Thyroid gland (tissue), 4 donors: Measurements from ENCODE around the gene KCNMA1. TPM values are rescaled to one million over a fixed set of nuclear protein-coding genes. Genes with fewer than 3 reads are reported as not detected.

Source experiments
- DNase-seq, 2 donors: peaks; one replicate each; pipeline ENCODE4 v3.0.0-alpha.2; 2019
- H3K27ac ChIP-seq, 3 donors: fragments of 200-600 bp; sonication (generic); 1 replicate in 2 of 3; 2 replicates in 1 of 3; pipeline ENCODE4 v1.5.1; 2016 to 2019; ENCODE audit warnings: mild to moderate bottlenecking in 1 of 3, moderate library complexity in 1 of 3
- H3K27me3 ChIP-seq: fragments of 200-600 bp; sonication (generic); one replicate; pipeline ENCODE4 v1.5.1; 2019
- H3K36me3 ChIP-seq, 2 donors: fragments of 200-600 bp; sonication (generic); one replicate each; pipeline ENCODE4 v1.5.1; 2016 to 2019
- H3K4me1 ChIP-seq, 2 donors: fragments of 200-600 bp; sonication (generic); one replicate each; pipeline ENCODE4 v1.5.1; 2017 to 2019
- H3K4me3 ChIP-seq, 3 donors: fragments of 200-600 bp; sonication (generic); replicated peaks in 1 of 3; 1 replicate in 2 of 3; 2 replicates in 1 of 3; pipeline ENCODE4 v1.5.1; 2016; ENCODE audit warnings: mild to moderate bottlenecking in 1 of 3
- H3K9me3 ChIP-seq: fragments of 200-600 bp; sonication (generic); one replicate; pipeline ENCODE4 v1.5.1; 2017
- CTCF ChIP-seq, 6 experiments: fragments of 200-600 bp in 3 of 6; fragments of 450-650 bp in 3 of 6; sonication (generic) in 3 of 6; IDR thresholded peaks; one replicate each; pipeline ENCODE4 v1.5.1; 2016 to 2019; ENCODE audit warnings: antibody characterized with exemption in 6 of 6, mild to moderate bottlenecking in 2 of 6, inconsistent platforms in 1 of 6, moderate library complexity in 1 of 6
- POLR2A ChIP-seq, 2 donors: fragments of 450-650 bp; IDR thresholded peaks; one replicate each; pipeline ENCODE4 v1.6.1; 2017; ENCODE audit warnings: antibody characterized with exemption in 2 of 2, mild to moderate bottlenecking in 2 of 2, moderate library complexity in 1 of 2
- WGBS, 2 donors: methylation state at CpG; one replicate each; pipeline ENCODE4 v1.1.5; 2017; 5-methylcytosine and 5-hydroxymethylcytosine counted together
- intact Hi-C: fragments of 100-400 bp; cut with DNase I; formaldehyde crosslinking; loops from one replicate; pipeline ENCODE4 v1.15.1; 2023
- total RNA-seq, 4 donors: library from RNA; depleted of rRNA; stranded (reverse); fragments of >200 nt; gene quantifications; one replicate each; pipeline ENCODE4 v1.2.3, GENCODE V29; 2016

The KCNMA1 gene
- total RNA-seq, 4 donors from 2014 or later: 2.5 to 5.1 (median 3.6) TPM

DNA sequence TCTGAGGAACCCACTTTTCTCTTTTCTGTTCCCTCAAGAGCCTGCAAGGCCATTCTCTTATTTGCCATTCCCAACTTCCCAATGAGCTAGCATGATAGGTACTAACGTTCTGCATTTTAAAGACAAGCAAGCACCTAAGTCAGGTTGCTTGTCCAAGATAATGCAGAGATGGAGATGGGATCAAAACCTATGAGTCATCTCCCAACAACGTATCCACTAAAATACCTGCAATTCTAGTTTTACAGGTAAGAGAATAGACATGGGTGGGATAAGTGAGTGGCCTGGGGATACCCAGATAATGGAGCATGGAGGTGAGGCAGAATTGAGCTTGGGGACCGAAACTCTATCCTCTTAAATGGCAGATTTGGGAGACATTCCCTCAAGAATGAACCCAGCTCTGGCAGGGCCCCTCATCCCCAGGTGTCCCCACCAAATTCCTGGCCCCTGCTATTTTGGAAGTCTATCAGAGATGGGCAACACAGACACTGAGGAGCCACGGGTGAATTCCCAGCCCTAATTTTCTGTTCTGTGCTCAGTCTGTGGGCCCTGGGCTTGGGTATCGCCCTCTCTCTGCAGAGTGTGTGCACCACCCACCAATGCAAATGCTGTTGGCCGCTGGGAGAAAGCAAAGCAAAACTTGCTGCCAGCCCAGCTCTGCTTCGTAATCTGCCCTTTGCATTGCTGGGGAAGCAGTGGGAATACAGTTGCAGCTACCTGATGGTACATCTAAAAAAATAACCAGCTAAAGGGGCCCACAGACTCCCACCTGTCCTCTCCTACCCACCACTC, 98.3 kb downstream of the KCNMA1 start:
- H3K36me3 ChIP-seq: no peaks in the 10 kb centered on the region
- TF ChIP-seq POLR2A (IDR thresholded peaks at IDR 0.05): no peak
- TF ChIP-seq CTCF (IDR thresholded peaks at IDR 0.05): no peak
- no peak overlapping the region for H3K4me3 ChIP-seq
- H3K27ac ChIP-seq: no peak overlapping the region
- H3K9me3 ChIP-seq: no peaks in the 10 kb centered on the region
- no peak for DNase-seq
- no peaks in the 10 kb centered on the region for H3K4me1 ChIP-seq
- H3K27me3 ChIP-seq: no peaks in the 10 kb centered on the region
- 78 to 85% methylated on average over 7 of the region's 7 CpGs for WGBS, 2 donors
- intact Hi-C loops: no loop called here

DNA sequence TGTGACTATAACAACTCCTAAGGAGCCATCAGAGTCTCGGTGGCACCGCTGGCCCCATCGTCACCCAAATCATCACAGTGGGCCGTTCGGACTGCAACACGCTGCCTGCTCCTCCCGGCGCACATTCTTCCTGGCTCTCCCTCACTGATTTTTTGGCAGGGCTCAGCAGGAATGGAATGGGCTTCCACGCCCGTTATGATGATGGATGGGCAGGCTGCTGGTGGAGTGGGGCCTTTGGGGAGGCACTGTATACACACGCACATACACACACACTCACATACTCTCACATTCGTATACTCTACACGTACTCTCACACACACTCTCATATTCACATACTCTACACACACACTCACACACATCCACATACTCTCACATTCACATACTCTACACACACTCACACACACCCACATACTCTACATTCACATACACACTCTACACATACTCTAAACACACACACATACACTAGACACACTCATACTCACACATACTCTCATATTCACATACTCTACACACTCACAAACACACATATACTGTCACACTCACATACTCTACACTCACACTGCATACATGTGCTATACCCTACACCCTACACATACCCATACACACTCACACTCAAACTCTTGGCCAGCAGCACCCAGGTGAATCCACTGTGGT, 99.8 kb downstream of the KCNMA1 start:
- intact Hi-C loops: no loop called here
- 61 to 77% methylated on average over 13 of the region's 13 CpGs for WGBS, 2 donors
- Histone ChIP-seq H3K4me1 (no peaks in the 10 kb centered on the region), H3K27me3 (no peaks in the 10 kb centered on the region), H3K9me3 (no peaks in the 10 kb centered on the region), H3K27ac (no peak overlapping the region), H3K4me3 (no peak overlapping the region), H3K36me3 (no peaks in the 10 kb centered on the region)
- no peak for DNase-seq
- TF ChIP-seq CTCF (IDR thresholded peaks at IDR 0.05) (no peak), POLR2A (IDR thresholded peaks at IDR 0.05) (no peak)

DNA sequence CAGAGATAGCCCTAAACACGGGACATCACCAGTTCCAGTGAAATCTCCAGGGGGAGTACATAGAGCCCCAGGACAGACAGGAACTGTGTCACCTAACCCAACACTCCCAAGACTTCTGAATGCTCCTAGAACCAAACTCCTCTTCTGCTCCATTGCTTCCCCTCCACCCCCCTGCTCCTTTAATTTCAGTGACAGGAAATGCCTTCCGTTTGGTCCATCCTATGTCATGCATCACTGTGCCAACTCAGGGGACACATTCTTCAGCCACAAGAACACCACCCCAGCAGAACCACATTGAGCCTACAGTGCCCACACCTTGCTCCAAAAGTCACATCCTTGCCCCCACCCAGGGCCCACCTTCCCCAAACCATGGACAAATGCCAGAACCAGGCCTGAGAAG, 100.5 kb downstream of the KCNMA1 start:
- H3K36me3 ChIP-seq: no peaks in the 10 kb centered on the region
- no peak overlapping the region for H3K27ac ChIP-seq
- H3K4me3 ChIP-seq: no peak overlapping the region
- no peaks in the 10 kb centered on the region for H3K27me3 ChIP-seq
- TF ChIP-seq POLR2A (IDR thresholded peaks at IDR 0.05) (no peak), CTCF (IDR thresholded peaks at IDR 0.05) (no peak)
- H3K4me1 ChIP-seq: no peaks in the 10 kb centered on the region
- intact Hi-C loops: no loop called here
- 73 to 81% methylated on average over 2 of the region's 2 CpGs for WGBS, 2 donors
- no peaks in the 10 kb centered on the region for H3K9me3 ChIP-seq
- DNase-seq: no peak

- TF ChIP-seq POLR2A (IDR thresholded peaks at IDR 0.05): no peak
- no peak for TF ChIP-seq CTCF (IDR thresholded peaks at IDR 0.05)
- H3K9me3 ChIP-seq: no peaks in the 10 kb centered on the region
- intact Hi-C loops: no loop called here
- H3K36me3 ChIP-seq: no peaks in the 10 kb centered on the region
- 13 to 44% methylated on average over 1 of the region's 1 CpG for WGBS, 2 donors
- DNase-seq: peak in 1 of 2 donors; percentile 14
- H3K4me3 ChIP-seq: no peak overlapping the region
- no peak overlapping the region for H3K27ac ChIP-seq
- H3K4me1 ChIP-seq: peaks cover 0 to 7% of the 10 kb centered on the region in 2 donors
- no peaks in the 10 kb centered on the region for H3K27me3 ChIP-seq
Measured at GRCh38 chr10:77533887-77534278, 103.7 kb downstream of the KCNMA1 start.
